HepG2 (cell line): Measurements from ENCODE around the gene PDGFD. TPM values are rescaled to one million over a fixed set of nuclear protein-coding genes. Genes with fewer than 3 reads are reported as not detected.

ENCODE experiments used
- AGO2 ChIP-seq: fragments of 200-400 bp; formaldehyde crosslinking; optimal IDR thresholded peaks from 2 replicates; pipeline ENCODE3; 2017; ENCODE audit warnings: mild to moderate bottlenecking, low read depth, low read length, moderate library complexity
- BHLHE40 ChIP-seq: IDR thresholded peaks from 2 replicates; pipeline ENCODE4 v1.6.1; 2011; ENCODE audit warnings: low read length, improper control_type of control experiment
- CENPX ChIP-seq: sonication (generic); formaldehyde crosslinking; IDR thresholded peaks from 2 replicates; pipeline ENCODE4 v1.9.0; 2021; ENCODE audit warnings: mild to moderate bottlenecking, missing genetic modification reagents, moderate library complexity
- FOSL2 ChIP-seq: sonication (generic); formaldehyde crosslinking; IDR thresholded peaks from 2 replicates; pipeline ENCODE4 v1.4.0; 2020; ENCODE audit warnings: missing genetic modification reagents
- HCFC1 ChIP-seq: fragments of 150-350 bp; IDR thresholded peaks from 2 replicates; pipeline ENCODE4 v1.6.1; 2014; ENCODE audit warnings: low read depth, low read length
- MIER2 ChIP-seq: IDR thresholded peaks from 2 replicates; pipeline ENCODE4 v1.6.1; 2016; ENCODE audit warnings: missing biosample characterization, missing genetic modification reagents
- POLR2AphosphoS5 ChIP-seq: IDR thresholded peaks from 2 replicates; pipeline ENCODE4 v1.6.1; 2012; ENCODE audit warnings: low read depth, low read length
- SPEN ChIP-seq: sonication (generic); formaldehyde crosslinking; IDR thresholded peaks from 2 replicates; pipeline ENCODE4 v1.5.1; 2020; ENCODE audit warnings: low read depth, mild to moderate bottlenecking, missing genetic modification reagents
- STAT5B ChIP-seq: sonication (generic); formaldehyde crosslinking; IDR thresholded peaks from 2 replicates; pipeline ENCODE4 v1.4.0; 2020; ENCODE audit warnings: missing genetic modification reagents
- TBX2 ChIP-seq: sonication (generic); formaldehyde crosslinking; IDR thresholded peaks from 2 replicates; pipeline ENCODE4 v1.5.0; 2020; ENCODE audit warnings: missing genetic modification reagents, mild to moderate bottlenecking, borderline replicate concordance
- TGIF2 ChIP-seq: IDR thresholded peaks from 2 replicates; pipeline ENCODE4 v1.6.1; 2016; ENCODE audit warnings: control low read depth, missing compliant biosample characterization
- ZNF460 ChIP-seq: sonication (generic); formaldehyde crosslinking; IDR thresholded peaks from 2 replicates; pipeline ENCODE4 v1.5.1; 2020; ENCODE audit warnings: missing genetic modification reagents, mild to moderate bottlenecking, borderline replicate concordance
- ZNF75D ChIP-seq: sonication (generic); formaldehyde crosslinking; IDR thresholded peaks from 2 replicates; pipeline ENCODE4 v1.8.1; 2023; ENCODE audit warnings: missing genetic modification reagents, mild to moderate bottlenecking, borderline replicate concordance
- polyA plus RNA-seq, 8 experiments: library from polyadenylated mRNA; depleted of rRNA in 3 of 8; stranded (reverse) in 7 of 8; unstranded in 1 of 8; fragments of >200 nt; fragmentation: Illumina TruSeq in 4 of 8; extraction: Trizol in 4 of 8; gene quantifications; 2 replicates each; pipeline versions ENCODE4 v1.2.1 to v1.2.3, GENCODE V29; 2011 to 2016; ENCODE audit warnings: low read depth in 4 of 8, missing spikeins in 1 of 8, mixed read lengths in 1 of 8; ENCODE audit not compliant: insufficient read depth in 1 of 8
- total RNA-seq, 5 experiments: library from RNA; depleted of rRNA; stranded (reverse); fragments of >200 nt; fragmentation: Illumina TruSeq; extraction: Trizol; gene quantifications; 2 replicates each; pipeline ENCODE4 v1.2.3, GENCODE V29; 2016; ENCODE audit warnings: low read depth in 1 of 5
- TF ChIP-seq, protein P1 (sequence below): sonication (generic); formaldehyde crosslinking; IDR thresholded peaks from 2 replicates; pipeline ENCODE4 v1.4.0; 2020; ENCODE audit warnings: missing genetic modification reagents, borderline replicate concordance
- TF ChIP-seq, protein P2 (sequence below): sonication (generic); formaldehyde crosslinking; IDR thresholded peaks from 2 replicates; pipeline ENCODE4 v1.5.1; 2020; ENCODE audit warnings: mild to moderate bottlenecking, missing genetic modification reagents, borderline replicate concordance
- TF ChIP-seq, protein P3 (sequence below): sonication (generic); formaldehyde crosslinking; IDR thresholded peaks from 2 replicates; pipeline ENCODE4 v1.9.0; 2021; ENCODE audit warnings: missing genetic modification reagents, borderline replicate concordance
- TF ChIP-seq, protein P4 (sequence below): sonication (generic); formaldehyde crosslinking; IDR thresholded peaks from 2 replicates; pipeline ENCODE4 v1.4.0; 2020; ENCODE audit warnings: mild to moderate bottlenecking, missing genetic modification reagents
- TF ChIP-seq, protein P5 (sequence below): IDR thresholded peaks from 2 replicates; pipeline ENCODE4 v1.6.1; 2016; ENCODE audit warnings: missing compliant biosample characterization, missing genetic modification reagents, borderline replicate concordance
- TF ChIP-seq, protein P6 (sequence below): sonication (generic); formaldehyde crosslinking; IDR thresholded peaks from 2 replicates; pipeline ENCODE4 v1.8.0; 2022; ENCODE audit warnings: mild to moderate bottlenecking, missing genetic modification reagents, moderate library complexity

The PDGFD gene
- total and polyA plus RNA-seq, 2 of the 13 experiments (the other 11 are each of a cell fraction or from before 2014, with no cell fraction given) = 0.09 to 0.29 TPM

DNA sequence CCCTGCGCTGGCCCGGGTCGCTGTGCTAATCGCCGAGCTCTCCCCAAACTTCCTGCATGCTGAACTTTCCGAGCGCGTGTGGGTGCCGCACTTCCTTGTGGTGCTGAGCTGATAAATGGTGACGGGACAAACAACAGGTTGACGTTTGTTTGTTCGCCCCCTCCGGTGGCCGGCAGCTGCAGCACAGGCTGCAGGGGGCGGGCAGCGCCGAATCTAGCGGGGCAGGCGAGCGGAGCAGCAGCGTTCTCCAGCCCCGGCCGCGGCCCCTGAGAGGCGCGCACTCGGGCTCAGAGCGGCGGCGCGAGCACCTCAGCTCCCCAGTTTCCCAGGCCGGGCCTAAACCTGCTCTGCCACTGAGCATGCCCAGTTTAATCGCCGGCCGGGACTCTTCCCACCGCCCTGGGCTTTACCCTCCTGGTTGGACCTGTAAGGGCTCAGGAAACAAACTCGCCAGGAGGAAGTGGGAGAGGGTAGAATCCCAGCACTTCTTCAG is at the start of gene PDGFD (continued):
- TF ChIP-seq, protein P1, sequence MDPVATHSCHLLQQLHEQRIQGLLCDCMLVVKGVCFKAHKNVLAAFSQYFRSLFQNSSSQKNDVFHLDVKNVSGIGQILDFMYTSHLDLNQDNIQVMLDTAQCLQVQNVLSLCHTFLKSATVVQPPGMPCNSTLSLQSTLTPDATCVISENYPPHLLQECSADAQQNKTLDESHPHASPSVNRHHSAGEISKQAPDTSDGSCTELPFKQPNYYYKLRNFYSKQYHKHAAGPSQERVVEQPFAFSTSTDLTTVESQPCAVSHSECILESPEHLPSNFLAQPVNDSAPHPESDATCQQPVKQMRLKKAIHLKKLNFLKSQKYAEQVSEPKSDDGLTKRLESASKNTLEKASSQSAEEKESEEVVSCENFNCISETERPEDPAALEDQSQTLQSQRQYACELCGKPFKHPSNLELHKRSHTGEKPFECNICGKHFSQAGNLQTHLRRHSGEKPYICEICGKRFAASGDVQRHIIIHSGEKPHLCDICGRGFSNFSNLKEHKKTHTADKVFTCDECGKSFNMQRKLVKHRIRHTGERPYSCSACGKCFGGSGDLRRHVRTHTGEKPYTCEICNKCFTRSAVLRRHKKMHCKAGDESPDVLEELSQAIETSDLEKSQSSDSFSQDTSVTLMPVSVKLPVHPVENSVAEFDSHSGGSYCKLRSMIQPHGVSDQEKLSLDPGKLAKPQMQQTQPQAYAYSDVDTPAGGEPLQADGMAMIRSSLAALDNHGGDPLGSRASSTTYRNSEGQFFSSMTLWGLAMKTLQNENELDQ (CRISPR knock-in tag) = no peak
- TF ChIP-seq CENPX (CRISPR knock-in tag) (no peak), SPEN (CRISPR knock-in tag) (no peak), MIER2 (CRISPR knock-in tag) (no peak), ZNF75D (CRISPR knock-in tag) (no peak), ZNF460 (CRISPR knock-in tag) (no peak), BHLHE40 (no peak), FOSL2 (peak; percentile 20; the same call in 1 of the 2 replicates), AGO2 (no peak), TBX2 (CRISPR knock-in tag) (peak; percentile 42; the same call in 1 of the 2 replicates), POLR2AphosphoS5 (no peak), HCFC1 (no peak), TGIF2 (no peak), STAT5B (CRISPR knock-in tag) (no peak)
- TF ChIP-seq, protein P2, sequence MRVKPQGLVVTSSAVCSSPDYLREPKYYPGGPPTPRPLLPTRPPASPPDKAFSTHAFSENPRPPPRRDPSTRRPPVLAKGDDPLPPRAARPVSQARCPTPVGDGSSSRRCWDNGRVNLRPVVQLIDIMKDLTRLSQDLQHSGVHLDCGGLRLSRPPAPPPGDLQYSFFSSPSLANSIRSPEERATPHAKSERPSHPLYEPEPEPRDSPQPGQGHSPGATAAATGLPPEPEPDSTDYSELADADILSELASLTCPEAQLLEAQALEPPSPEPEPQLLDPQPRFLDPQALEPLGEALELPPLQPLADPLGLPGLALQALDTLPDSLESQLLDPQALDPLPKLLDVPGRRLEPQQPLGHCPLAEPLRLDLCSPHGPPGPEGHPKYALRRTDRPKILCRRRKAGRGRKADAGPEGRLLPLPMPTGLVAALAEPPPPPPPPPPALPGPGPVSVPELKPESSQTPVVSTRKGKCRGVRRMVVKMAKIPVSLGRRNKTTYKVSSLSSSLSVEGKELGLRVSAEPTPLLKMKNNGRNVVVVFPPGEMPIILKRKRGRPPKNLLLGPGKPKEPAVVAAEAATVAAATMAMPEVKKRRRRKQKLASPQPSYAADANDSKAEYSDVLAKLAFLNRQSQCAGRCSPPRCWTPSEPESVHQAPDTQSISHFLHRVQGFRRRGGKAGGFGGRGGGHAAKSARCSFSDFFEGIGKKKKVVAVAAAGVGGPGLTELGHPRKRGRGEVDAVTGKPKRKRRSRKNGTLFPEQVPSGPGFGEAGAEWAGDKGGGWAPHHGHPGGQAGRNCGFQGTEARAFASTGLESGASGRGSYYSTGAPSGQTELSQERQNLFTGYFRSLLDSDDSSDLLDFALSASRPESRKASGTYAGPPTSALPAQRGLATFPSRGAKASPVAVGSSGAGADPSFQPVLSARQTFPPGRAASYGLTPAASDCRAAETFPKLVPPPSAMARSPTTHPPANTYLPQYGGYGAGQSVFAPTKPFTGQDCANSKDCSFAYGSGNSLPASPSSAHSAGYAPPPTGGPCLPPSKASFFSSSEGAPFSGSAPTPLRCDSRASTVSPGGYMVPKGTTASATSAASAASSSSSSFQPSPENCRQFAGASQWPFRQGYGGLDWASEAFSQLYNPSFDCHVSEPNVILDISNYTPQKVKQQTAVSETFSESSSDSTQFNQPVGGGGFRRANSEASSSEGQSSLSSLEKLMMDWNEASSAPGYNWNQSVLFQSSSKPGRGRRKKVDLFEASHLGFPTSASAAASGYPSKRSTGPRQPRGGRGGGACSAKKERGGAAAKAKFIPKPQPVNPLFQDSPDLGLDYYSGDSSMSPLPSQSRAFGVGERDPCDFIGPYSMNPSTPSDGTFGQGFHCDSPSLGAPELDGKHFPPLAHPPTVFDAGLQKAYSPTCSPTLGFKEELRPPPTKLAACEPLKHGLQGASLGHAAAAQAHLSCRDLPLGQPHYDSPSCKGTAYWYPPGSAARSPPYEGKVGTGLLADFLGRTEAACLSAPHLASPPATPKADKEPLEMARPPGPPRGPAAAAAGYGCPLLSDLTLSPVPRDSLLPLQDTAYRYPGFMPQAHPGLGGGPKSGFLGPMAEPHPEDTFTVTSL (CRISPR knock-in tag) = no peak
- TF ChIP-seq, protein P3, sequence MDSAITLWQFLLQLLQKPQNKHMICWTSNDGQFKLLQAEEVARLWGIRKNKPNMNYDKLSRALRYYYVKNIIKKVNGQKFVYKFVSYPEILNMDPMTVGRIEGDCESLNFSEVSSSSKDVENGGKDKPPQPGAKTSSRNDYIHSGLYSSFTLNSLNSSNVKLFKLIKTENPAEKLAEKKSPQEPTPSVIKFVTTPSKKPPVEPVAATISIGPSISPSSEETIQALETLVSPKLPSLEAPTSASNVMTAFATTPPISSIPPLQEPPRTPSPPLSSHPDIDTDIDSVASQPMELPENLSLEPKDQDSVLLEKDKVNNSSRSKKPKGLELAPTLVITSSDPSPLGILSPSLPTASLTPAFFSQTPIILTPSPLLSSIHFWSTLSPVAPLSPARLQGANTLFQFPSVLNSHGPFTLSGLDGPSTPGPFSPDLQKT = no peak
- TF ChIP-seq, protein P4, sequence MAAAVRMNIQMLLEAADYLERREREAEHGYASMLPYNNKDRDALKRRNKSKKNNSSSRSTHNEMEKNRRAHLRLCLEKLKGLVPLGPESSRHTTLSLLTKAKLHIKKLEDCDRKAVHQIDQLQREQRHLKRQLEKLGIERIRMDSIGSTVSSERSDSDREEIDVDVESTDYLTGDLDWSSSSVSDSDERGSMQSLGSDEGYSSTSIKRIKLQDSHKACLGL (CRISPR knock-in tag) = no peak
- TF ChIP-seq, protein P5, sequence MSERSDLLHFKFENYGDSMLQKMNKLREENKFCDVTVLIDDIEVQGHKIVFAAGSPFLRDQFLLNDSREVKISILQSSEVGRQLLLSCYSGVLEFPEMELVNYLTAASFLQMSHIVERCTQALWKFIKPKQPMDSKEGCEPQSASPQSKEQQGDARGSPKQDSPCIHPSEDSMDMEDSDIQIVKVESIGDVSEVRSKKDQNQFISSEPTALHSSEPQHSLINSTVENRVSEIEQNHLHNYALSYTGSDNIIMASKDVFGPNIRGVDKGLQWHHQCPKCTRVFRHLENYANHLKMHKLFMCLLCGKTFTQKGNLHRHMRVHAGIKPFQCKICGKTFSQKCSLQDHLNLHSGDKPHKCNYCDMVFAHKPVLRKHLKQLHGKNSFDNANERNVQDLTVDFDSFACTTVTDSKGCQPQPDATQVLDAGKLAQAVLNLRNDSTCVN = no peak
- TF ChIP-seq, protein P6, sequence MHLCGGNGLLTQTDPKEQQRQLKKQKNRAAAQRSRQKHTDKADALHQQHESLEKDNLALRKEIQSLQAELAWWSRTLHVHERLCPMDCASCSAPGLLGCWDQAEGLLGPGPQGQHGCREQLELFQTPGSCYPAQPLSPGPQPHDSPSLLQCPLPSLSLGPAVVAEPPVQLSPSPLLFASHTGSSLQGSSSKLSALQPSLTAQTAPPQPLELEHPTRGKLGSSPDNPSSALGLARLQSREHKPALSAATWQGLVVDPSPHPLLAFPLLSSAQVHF (CRISPR knock-in tag) = no peak
